ENCODE results near the gene NUP93. TPM values are rescaled to one million over a fixed set of nuclear protein-coding genes. Genes with fewer than 3 reads are reported as not detected.

Gene NUP93
- total RNA-seq, 4 donors from 2014 or later, result 38.2 to 46.5 (median 41.2) TPM

DNA sequence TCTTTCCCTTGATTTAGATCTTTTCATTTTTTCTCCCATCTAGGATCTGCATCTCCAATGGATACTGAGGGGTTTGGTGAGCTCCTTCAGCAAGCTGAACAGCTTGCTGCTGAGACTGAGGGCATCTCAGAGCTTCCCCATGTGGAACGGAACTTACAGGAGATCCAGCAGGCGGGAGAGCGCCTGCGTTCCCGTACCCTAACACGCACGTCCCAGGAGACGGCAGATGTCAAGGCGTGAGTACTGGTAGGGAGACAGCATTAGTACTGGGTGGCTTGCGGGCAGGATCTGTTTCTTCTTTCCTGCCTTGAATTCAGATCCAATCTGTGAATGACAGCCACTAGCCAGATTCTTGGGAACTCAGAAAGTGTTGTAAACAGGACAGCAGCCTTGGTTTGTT is 18.3 kb downstream of the NUP93 start:
- Histone ChIP-seq H3K4me3 (peak overlapping the region in 1 of 4 donors; percentile 10), H3K27me3 (no peaks in the 10 kb centered on the region), H3K4me1 (peaks cover 0 to 60% (median 12%) of the 10 kb centered on the region in 3 donors), H3K27ac (peak overlapping the region in 3 of 4 donors; percentile 39 to 66 (median 52)), H3K36me3 (peaks cover 0 to 21% (median 0%) of the 10 kb centered on the region in 3 donors), H3K9me3 (no peaks in the 10 kb centered on the region)
- 95 to 100% methylated on average over 2 to 4 of the region's 10 CpGs for WGBS, 2 donors
- intact Hi-C loops (cut with DNase I), result no loop called here
- no peak for DNase-seq
- no peak for TF ChIP-seq POLR2A (IDR thresholded peaks at IDR 0.05)
- TF ChIP-seq, protein P1, sequence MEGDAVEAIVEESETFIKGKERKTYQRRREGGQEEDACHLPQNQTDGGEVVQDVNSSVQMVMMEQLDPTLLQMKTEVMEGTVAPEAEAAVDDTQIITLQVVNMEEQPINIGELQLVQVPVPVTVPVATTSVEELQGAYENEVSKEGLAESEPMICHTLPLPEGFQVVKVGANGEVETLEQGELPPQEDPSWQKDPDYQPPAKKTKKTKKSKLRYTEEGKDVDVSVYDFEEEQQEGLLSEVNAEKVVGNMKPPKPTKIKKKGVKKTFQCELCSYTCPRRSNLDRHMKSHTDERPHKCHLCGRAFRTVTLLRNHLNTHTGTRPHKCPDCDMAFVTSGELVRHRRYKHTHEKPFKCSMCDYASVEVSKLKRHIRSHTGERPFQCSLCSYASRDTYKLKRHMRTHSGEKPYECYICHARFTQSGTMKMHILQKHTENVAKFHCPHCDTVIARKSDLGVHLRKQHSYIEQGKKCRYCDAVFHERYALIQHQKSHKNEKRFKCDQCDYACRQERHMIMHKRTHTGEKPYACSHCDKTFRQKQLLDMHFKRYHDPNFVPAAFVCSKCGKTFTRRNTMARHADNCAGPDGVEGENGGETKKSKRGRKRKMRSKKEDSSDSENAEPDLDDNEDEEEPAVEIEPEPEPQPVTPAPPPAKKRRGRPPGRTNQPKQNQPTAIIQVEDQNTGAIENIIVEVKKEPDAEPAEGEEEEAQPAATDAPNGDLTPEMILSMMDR (IDR thresholded peaks at IDR 0.05), result no peak

- WGBS, 2 donors, result 63 to 85% methylated on average over 1 to 3 of the region's 3 CpGs
- no peak for DNase-seq
- intact Hi-C loops (cut with DNase I), result no loop called here
- Histone ChIP-seq H3K27me3 (no peaks in the 10 kb centered on the region), H3K36me3 (peaks cover 0 to 21% (median 0%) of the 10 kb centered on the region in 3 donors), H3K27ac (peak overlapping the region in 3 of 4 donors; percentile 39 to 66 (median 52)), H3K9me3 (no peaks in the 10 kb centered on the region), H3K4me3 (peak overlapping the region in 1 of 4 donors; percentile 12), H3K4me1 (peaks cover 0 to 58% (median 9%) of the 10 kb centered on the region in 3 donors)
- TF ChIP-seq POLR2A (IDR thresholded peaks at IDR 0.05), result no peak
- TF ChIP-seq, protein P1 (IDR thresholded peaks at IDR 0.05), result no peak
These were observed 18.9 kb downstream of the NUP93 start for GRCh38 chr16:56748826-56749225.

DNA sequence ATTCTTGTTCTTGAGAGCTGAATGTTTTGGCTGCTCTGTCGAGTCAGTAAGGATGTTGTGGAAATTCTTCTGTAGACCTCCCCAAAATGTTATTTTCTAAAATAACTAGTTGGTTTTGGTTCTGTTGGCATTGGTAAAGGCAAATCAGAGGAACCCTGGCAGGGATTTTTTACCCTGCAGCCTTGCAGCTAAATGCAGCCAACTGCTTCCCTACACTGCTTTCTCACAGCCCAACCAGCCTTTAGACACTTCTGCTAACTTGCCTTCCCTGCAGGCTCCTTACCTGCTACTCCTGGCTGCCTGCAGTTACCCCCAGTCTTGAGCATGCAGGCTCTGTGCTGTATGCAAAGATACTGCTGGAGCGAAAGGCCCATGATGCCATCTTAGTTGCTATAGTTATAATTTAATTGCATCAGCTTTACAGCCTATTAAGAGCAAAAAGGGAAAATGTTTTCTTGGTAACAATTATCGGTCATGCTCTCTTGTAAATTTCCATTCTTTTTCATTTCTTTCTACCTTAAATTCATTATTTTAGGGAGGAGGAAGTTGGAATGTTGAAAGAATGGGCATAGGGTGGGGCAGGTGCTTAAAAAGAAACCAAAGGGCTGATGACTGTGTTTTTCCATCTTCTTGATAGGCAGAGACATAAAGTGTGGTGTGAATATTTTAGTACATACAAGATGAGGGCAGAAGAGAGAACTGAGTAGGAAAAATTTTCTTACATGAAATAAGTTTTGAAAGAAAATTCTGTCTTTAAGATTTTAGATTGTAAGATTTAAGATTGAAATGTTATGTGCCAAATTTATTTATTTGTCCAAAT is 20.0 kb downstream of the NUP93 start:
- Histone ChIP-seq H3K36me3 (peaks cover 0 to 21% (median 0%) of the 10 kb centered on the region in 3 donors), H3K4me1 (peaks cover 0 to 51% (median 8%) of the 10 kb centered on the region in 3 donors), H3K4me3 (no peak overlapping the region), H3K27me3 (no peaks in the 10 kb centered on the region), H3K9me3 (no peaks in the 10 kb centered on the region), H3K27ac (peak overlapping the region in 3 of 4 donors; percentile 39 to 52 (median 43))
- 65 to 69% methylated on average over 3 of the region's 3 CpGs for WGBS, 2 donors
- TF ChIP-seq POLR2A (IDR thresholded peaks at IDR 0.05), result no peak
- TF ChIP-seq, protein P1 (IDR thresholded peaks at IDR 0.05), result no peak
- no peak for DNase-seq
- intact Hi-C loops (cut with DNase I), result no loop called here

DNA sequence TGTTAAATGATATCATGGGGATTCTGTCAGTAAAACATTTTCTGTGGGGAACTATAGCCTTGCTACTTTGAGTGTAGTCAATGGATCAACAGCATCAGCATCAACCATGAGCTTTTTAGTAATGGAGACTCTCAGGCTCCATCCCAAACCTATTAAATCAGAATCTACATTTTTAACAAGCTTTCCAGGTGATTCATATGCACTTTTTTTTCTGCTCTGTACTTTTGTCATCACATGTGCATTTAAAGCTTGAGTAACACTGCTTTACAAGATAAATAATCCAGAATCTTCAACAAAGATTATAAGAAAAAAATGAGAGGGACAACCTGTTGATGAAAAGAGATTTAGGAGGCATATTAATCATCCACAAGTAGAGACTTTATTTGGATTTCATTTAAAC is 23.5 kb downstream of the NUP93 start:
- Histone ChIP-seq H3K4me3 (no peak overlapping the region), H3K9me3 (no peaks in the 10 kb centered on the region), H3K27me3 (no peaks in the 10 kb centered on the region), H3K27ac (no peak overlapping the region), H3K4me1 (peaks cover 0 to 31% (median 3%) of the 10 kb centered on the region in 3 donors), H3K36me3 (peaks cover 0 to 18% (median 0%) of the 10 kb centered on the region in 3 donors)
- TF ChIP-seq, protein P1 (IDR thresholded peaks at IDR 0.05), result no peak
- no peak for TF ChIP-seq POLR2A (IDR thresholded peaks at IDR 0.05)
- intact Hi-C loops (cut with DNase I), result no loop called here
- no peak for DNase-seq

GRCh38 chr16:56755038-56755437 is 25.1 kb downstream of the NUP93 start:
- Histone ChIP-seq H3K9me3 (no peaks in the 10 kb centered on the region), H3K27ac (no peak overlapping the region), H3K27me3 (no peaks in the 10 kb centered on the region), H3K4me3 (no peak overlapping the region), H3K36me3 (peaks cover 0 to 11% (median 0%) of the 10 kb centered on the region in 3 donors), H3K4me1 (peaks cover 0 to 27% (median 6%) of the 10 kb centered on the region in 3 donors)
- DNase-seq, result no peak
- intact Hi-C loops (cut with DNase I), result no loop called here
- no peak for TF ChIP-seq POLR2A (IDR thresholded peaks at IDR 0.05)
- TF ChIP-seq, protein P1 (IDR thresholded peaks at IDR 0.05), result no peak
